ENCODE data around the gene SPA17. TPM values are rescaled to one million over a fixed set of nuclear protein-coding genes. Genes with fewer than 3 reads are reported as not detected.
A peak's percentile ranks its signal among the peaks of the same experiment; 100 is the strongest.

The SPA17 gene
- total and polyA plus RNA-seq, 2 of the 8 experiments (the other 6 are each of a cell fraction or from before 2014, with no cell fraction given): 3.7 to 5.2 TPM

DNA sequence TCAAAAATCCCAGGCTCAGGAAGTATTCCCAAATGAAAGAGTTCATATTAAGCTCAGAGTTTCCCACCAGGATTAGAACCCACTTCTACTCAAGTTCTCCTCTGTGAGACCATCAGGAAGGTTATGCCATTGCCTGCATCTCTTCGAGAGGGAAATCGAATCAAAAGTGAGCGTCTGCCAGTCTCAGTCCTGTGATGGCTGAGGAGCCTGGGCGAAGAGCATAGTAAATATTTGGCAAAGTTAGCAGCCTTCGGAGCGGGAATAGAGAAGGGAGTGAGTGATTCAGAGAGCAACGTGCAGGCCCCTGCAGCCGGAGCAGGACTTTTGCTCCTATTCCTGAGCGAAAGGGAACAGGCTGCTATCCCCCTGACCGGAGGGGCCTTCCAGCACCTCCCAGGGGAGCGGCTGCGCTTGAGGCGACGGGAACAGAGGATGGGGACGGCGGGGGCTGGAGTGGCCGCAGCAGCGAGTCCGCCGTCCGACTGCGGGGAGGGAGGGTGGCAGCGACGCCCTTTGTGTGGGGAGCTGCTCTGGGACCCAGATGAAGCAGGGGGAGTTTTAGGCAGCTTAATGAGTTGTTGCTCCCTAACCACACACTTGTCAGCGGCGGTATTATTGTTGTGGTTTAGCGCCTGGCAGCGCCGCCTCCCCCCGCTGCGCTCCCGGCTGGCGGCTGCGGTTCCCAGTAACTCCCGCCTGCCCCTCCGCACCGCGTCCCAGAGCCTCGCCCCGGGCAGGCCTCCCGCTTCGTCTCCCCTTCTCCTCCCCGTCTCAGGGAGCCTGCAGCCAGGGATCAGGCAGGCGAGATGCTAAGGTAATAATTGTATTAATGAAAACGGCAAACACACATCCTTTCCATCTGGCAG, 44.3 kb downstream of the SPA17 start (continued):
- TF ChIP-seq CTBP2 (IDR thresholded peaks at IDR 0.05; ENCODE audit: borderline replicate concordance, insufficient read depth, insufficient read length, low read length): peak; percentile 71
- no peak; the same call in 1 of the 2 replicates for TF ChIP-seq E2F6 (IDR thresholded peaks at IDR 0.05)
- no peak for TF ChIP-seq POLR2A (IDR thresholded peaks at IDR 0.05; ENCODE audit: control extremely low read depth in 1 of 2, low read depth in 2 of 2, low read length in 2 of 2)
- TF ChIP-seq POU5F1 (IDR thresholded peaks at IDR 0.05; ENCODE audit: low read depth, low read length): no peak
- TF ChIP-seq RXRA (IDR thresholded peaks at IDR 0.05; ENCODE audit: insufficient read depth, low read depth, low read length): no peak
- peak; percentile 67 for TF ChIP-seq ASH2L (IDR thresholded peaks at IDR 0.05; ENCODE audit: low read length)
- TF ChIP-seq, protein P1, sequence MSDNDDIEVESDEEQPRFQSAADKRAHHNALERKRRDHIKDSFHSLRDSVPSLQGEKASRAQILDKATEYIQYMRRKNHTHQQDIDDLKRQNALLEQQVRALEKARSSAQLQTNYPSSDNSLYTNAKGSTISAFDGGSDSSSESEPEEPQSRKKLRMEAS (IDR thresholded peaks at IDR 0.05): peak; percentile 13; the same call in 1 of the 2 replicates
- no peak for TF ChIP-seq SP1 (IDR thresholded peaks at IDR 0.05; ENCODE audit: low read depth, low read length)
- TF ChIP-seq EGR1 (IDR thresholded peaks at IDR 0.05; ENCODE audit: borderline replicate concordance, low read depth, low read length): no peak

Data from H1 (cell line).